CD4-positive, alpha-beta memory T cell (primary cell): ENCODE data around the gene MBD3. TPM values are rescaled to one million over a fixed set of nuclear protein-coding genes. Genes with fewer than 3 reads are reported as not detected.

Source experiments
- CTCF ChIA-PET: fragments of 350-600 bp; sonication (Branson Sonifier 250); formaldehyde crosslinking; loops from one replicate; lab custom pipeline; 2021; ENCODE audit warnings: inconsistent platforms; ENCODE audit not compliant: partially characterized antibody; lab: Charles Lee
- POLR2A ChIA-PET: fragments of 350-600 bp; sonication (Branson Sonifier 250); formaldehyde crosslinking; loops from one replicate; lab custom pipeline; 2021; ENCODE audit not compliant: partially characterized antibody; lab: Charles Lee
- DNase-seq, 5 donors: peaks; one replicate each; pipeline versions ENCODE4 v3.0.0 to v3.0.0-alpha.2; 2020 to 2022; ENCODE audit warnings: mixed read lengths in 1 of 5
- H3K27ac ChIP-seq: one replicate; pipeline ENCODE4 v1.7.0; 2013; ENCODE audit warnings: low read depth, low read length
- H3K27me3 ChIP-seq: 2 replicates; pipeline ENCODE4 v1.7.0; 2013; ENCODE audit warnings: mild to moderate bottlenecking, low read length, moderate library complexity; ENCODE audit not compliant: insufficient read depth
- H3K36me3 ChIP-seq: 2 replicates; pipeline ENCODE4 v1.7.0; 2013; ENCODE audit warnings: mild to moderate bottlenecking, low read length, moderate library complexity; ENCODE audit not compliant: insufficient read depth
- H3K4me1 ChIP-seq: 2 replicates; pipeline ENCODE4 v1.7.0; 2013; ENCODE audit warnings: mild to moderate bottlenecking, low read length, moderate library complexity; ENCODE audit not compliant: insufficient read depth
- H3K4me3 ChIP-seq, 2 donors: one replicate each; pipeline ENCODE4 v1.7.0; 2013; ENCODE audit warnings: low read length in 2 of 2, mild to moderate bottlenecking in 1 of 2
- H3K9me3 ChIP-seq, 2 donors: one replicate each; pipeline ENCODE4 v1.7.0; 2013; ENCODE audit warnings: low read length in 2 of 2, control low read depth in 1 of 2; ENCODE audit not compliant: control insufficient read depth in 1 of 2
- H3K27ac Mint-ChIP-seq, 7 donors: one replicate each; pipeline ENCODE4 v1.8.0; 2020 to 2021; ENCODE audit warnings: mixed read lengths in 7 of 7, mild to moderate bottlenecking in 6 of 7, inconsistent platforms in 3 of 7, moderate library complexity in 3 of 7
- H3K27me3 Mint-ChIP-seq, 2 donors: one replicate each; pipeline ENCODE4 v1.8.0; 2020 to 2021; ENCODE audit warnings: mixed read lengths in 2 of 2
- H3K36me3 Mint-ChIP-seq, 2 donors: one replicate each; pipeline ENCODE4 v1.8.0; 2020 to 2021; ENCODE audit warnings: mixed read lengths in 2 of 2, inconsistent platforms in 1 of 2, mild to moderate bottlenecking in 1 of 2
- H3K4me1 Mint-ChIP-seq, 4 donors: one replicate each; pipeline ENCODE4 v1.8.0; 2020 to 2021; ENCODE audit warnings: mixed read lengths in 4 of 4, mild to moderate bottlenecking in 1 of 4
- H3K4me3 Mint-ChIP-seq, 8 donors: one replicate each; pipeline ENCODE4 v1.8.0; 2020 to 2021; ENCODE audit warnings: mixed read lengths in 8 of 8, mild to moderate bottlenecking in 7 of 8, moderate library complexity in 6 of 8, inconsistent platforms in 3 of 8
- H3K9me3 Mint-ChIP-seq, 8 donors: one replicate each; pipeline ENCODE4 v1.8.0; 2020 to 2021; ENCODE audit warnings: mixed read lengths in 8 of 8, mild to moderate bottlenecking in 5 of 8, inconsistent platforms in 3 of 8, moderate library complexity in 1 of 8
- intact Hi-C: fragments of 100-400 bp; cut with micrococcal nuclease; formaldehyde crosslinking; loops from one replicate; pipeline ENCODE4 v1.15.1; 2023
- polyA plus RNA-seq, 2 donors: library from polyadenylated mRNA; unstranded; fragments of 300-500 nt; fragmentation: Illumina TruSeq; gene quantifications; one replicate each; pipeline ENCODE4 v1.2.3, GENCODE V29; 2021
- total RNA-seq, 2 experiments: library from RNA; stranded (reverse); gene quantifications; one replicate each; pipeline ENCODE4 v1.2.3, GENCODE V29; 2021

MBD3 gene
- total and polyA plus RNA-seq, 4 experiments from 2014 or later, result 3.9 to 62.8 (median 34.6) TPM

GRCh38 chr19:1608359-1609102, 15.9 kb upstream of the MBD3 start:
- POLR2A ChIA-PET, result interaction anchor here (0.6 to 9.8 kb wide), 4 partner anchors 16 to 64 kb away, joined by 4 to 115 read pairs (median 7); partner anchors contain the start of genes MBD3 and TCF3
- peak overlapping the region in 1 of 2 donors; percentile 63 for H3K4me3 ChIP-seq
- H3K9me3 Mint-ChIP-seq, result no peaks in the 10 kb centered on the region
- peaks cover 16% of the 10 kb centered on the region for H3K36me3 ChIP-seq
- H3K9me3 ChIP-seq, result no peaks in the 10 kb centered on the region
- peaks cover 18 to 70% (median 43%) of the 10 kb centered on the region in 4 donors for H3K4me1 Mint-ChIP-seq
- CTCF ChIA-PET, result interaction anchor here (1.0 to 2.1 kb wide), 2 partner anchors 43 to 60 kb away, joined by 3 to 7 read pairs; partner anchors contain the start of gene TCF3
- H3K27ac ChIP-seq, result peak overlapping the region; percentile 58
- H3K27me3 ChIP-seq, result no peaks in the 10 kb centered on the region
- H3K27me3 Mint-ChIP-seq, result no peaks in the 10 kb centered on the region
- peak; percentile 26 to 59 (median 38) for DNase-seq
- H3K36me3 Mint-ChIP-seq, result peaks cover 6 to 14% of the 10 kb centered on the region in 2 donors
- H3K4me3 Mint-ChIP-seq, result peak overlapping the region; percentile 83 to 91 (median 86)
- H3K4me1 ChIP-seq, result peaks cover 52% of the 10 kb centered on the region
- H3K27ac Mint-ChIP-seq, result peak overlapping the region; percentile 82 to 99 (median 92)
- intact Hi-C loops, result no loop called here

GRCh38 chr19:1606138-1606651, 13.5 kb upstream of the MBD3 start:
- peaks cover 3 to 17% of the 10 kb centered on the region in 2 donors for H3K36me3 Mint-ChIP-seq
- Histone ChIP-seq H3K27me3 (no peaks in the 10 kb centered on the region), H3K4me1 (peaks cover 58% of the 10 kb centered on the region), H3K27ac (peak overlapping the region; percentile 94), H3K9me3 (no peaks in the 10 kb centered on the region), H3K36me3 (peaks cover under 1% of the 10 kb centered on the region), H3K4me3 (peak overlapping the region; percentile 80 to 85)
- POLR2A ChIA-PET, result interaction anchor here (1.0 to 9.8 kb wide), 9 partner anchors 11 to 1234 kb away, joined by 3 to 115 read pairs (median 5); partner anchors contain the start of genes MBD3 and TCF3
- peak overlapping the region; percentile 94 to 99 (median 96) for H3K4me3 Mint-ChIP-seq
- H3K27ac Mint-ChIP-seq, result peak overlapping the region; percentile 98 to 100 (median 99)
- peaks cover 22 to 77% (median 52%) of the 10 kb centered on the region in 4 donors for H3K4me1 Mint-ChIP-seq
- H3K27me3 Mint-ChIP-seq, result no peaks in the 10 kb centered on the region
- CTCF ChIA-PET, result interaction anchor here (1.0 to 2.9 kb wide), 8 partner anchors 13 to 220 kb away, joined by 3 to 25 read pairs (median 6); partner anchors contain the start of genes MBD3 and TCF3
- intact Hi-C loops, result loop anchor here (1.0 to 2.0 kb wide), 3 partner anchors 66 to 199 kb away; partner anchors contain the start of gene DAZAP1
- no peaks in the 10 kb centered on the region for H3K9me3 Mint-ChIP-seq
- DNase-seq, result no peak

GRCh38 chr19:1605236-1606137, 12.8 kb upstream of the MBD3 start, which contains the start of gene UQCR11:
TSS of gene UQCR11 (minus strand) at chr19:1605462. CDS start at chr19:1605409, 53 bp downstream.
- H3K27me3 ChIP-seq, result no peaks in the 10 kb centered on the region
- H3K9me3 ChIP-seq, result no peaks in the 10 kb centered on the region
- ChIA-PET CTCF (interaction anchor here (1.0 to 2.9 kb wide), 8 partner anchors 12 to 221 kb away, joined by 3 to 25 read pairs (median 5); partner anchors contain the start of genes MBD3 and TCF3), POLR2A (interaction anchor here (1.0 to 9.8 kb wide), 9 partner anchors 10 to 1235 kb away, joined by 3 to 115 read pairs (median 5); partner anchors contain the start of genes MBD3 and TCF3)
- peak within 1 kb of the TSS; percentile 98 to 100 (median 99) for H3K27ac Mint-ChIP-seq
- H3K4me3 ChIP-seq, result peak within 1 kb of the TSS; percentile 80 to 85
- intact Hi-C loops, result loop anchor here (1.0 to 2.0 kb wide), 8 partner anchors 13 to 326 kb away; partner anchors contain the start of genes ATP8B3, DAZAP1, MBD3 and MEX3D
- no peaks in the 10 kb centered on the region for H3K36me3 ChIP-seq
- peaks cover 3 to 16% of the 10 kb centered on the region in 2 donors for H3K36me3 Mint-ChIP-seq
- peaks cover 56% of the 10 kb centered on the region for H3K4me1 ChIP-seq
- no peaks in the 10 kb centered on the region for H3K9me3 Mint-ChIP-seq
- peak within 1 kb of the TSS; percentile 94 for H3K27ac ChIP-seq
- H3K4me3 Mint-ChIP-seq, result peak within 1 kb of the TSS; percentile 94 to 99 (median 96)
- peak; percentile 87 to 95 (median 91) for DNase-seq
- H3K27me3 Mint-ChIP-seq, result no peaks in the 10 kb centered on the region
- H3K4me1 Mint-ChIP-seq, result peaks cover 20 to 70% (median 47%) of the 10 kb centered on the region in 4 donors

GRCh38 chr19:1602091-1602707, 9.5 kb upstream of the MBD3 start:
- ChIA-PET CTCF (interaction anchor here (1.3 to 1.4 kb wide), 2 partner anchors 49 to 70 kb away, joined by 3 read pairs; no protein-coding TSS in a partner anchor), POLR2A (interaction anchor here (2.0 kb wide), 1 partner anchor 9 kb away, joined by 10 read pairs; the partner anchor contains the start of gene MBD3)
- Mint-ChIP-seq H3K27ac (peak overlapping the region in 2 of 7 donors; percentile 52 to 87), H3K36me3 (peaks cover 10 to 26% of the 10 kb centered on the region in 2 donors), H3K4me3 (peak overlapping the region in 1 of 8 donors; percentile 17), H3K4me1 (peaks cover 10 to 46% (median 31%) of the 10 kb centered on the region in 4 donors), H3K9me3 (no peaks in the 10 kb centered on the region), H3K27me3 (no peaks in the 10 kb centered on the region)
- DNase-seq, result no peak
- Histone ChIP-seq H3K27ac (no peak overlapping the region), H3K4me1 (peaks cover 32% of the 10 kb centered on the region), H3K27me3 (no peaks in the 10 kb centered on the region), H3K4me3 (no peak overlapping the region), H3K9me3 (no peaks in the 10 kb centered on the region), H3K36me3 (peaks cover 16% of the 10 kb centered on the region)
- intact Hi-C loops, result no loop called here

GRCh38 chr19:1601613-1602064, 9.0 kb upstream of the MBD3 start:
- H3K4me1 ChIP-seq, result peaks cover 30% of the 10 kb centered on the region
- Mint-ChIP-seq H3K4me3 (no peak overlapping the region), H3K4me1 (peaks cover 7 to 41% (median 27%) of the 10 kb centered on the region in 4 donors), H3K27me3 (no peaks in the 10 kb centered on the region), H3K27ac (peak overlapping the region in 2 of 7 donors; percentile 18 to 38), H3K9me3 (no peaks in the 10 kb centered on the region), H3K36me3 (peaks cover 11 to 27% of the 10 kb centered on the region in 2 donors)
- H3K9me3 ChIP-seq, result no peaks in the 10 kb centered on the region
- intact Hi-C loops, result no loop called here
- no peaks in the 10 kb centered on the region for H3K27me3 ChIP-seq
- ChIA-PET CTCF (interaction anchor here (1.3 to 1.4 kb wide), 2 partner anchors 49 to 71 kb away, joined by 3 read pairs; no protein-coding TSS in a partner anchor), POLR2A (interaction anchor here (2.0 kb wide), 1 partner anchor 8 kb away, joined by 10 read pairs; the partner anchor contains the start of gene MBD3)
- no peak for DNase-seq
- H3K27ac ChIP-seq, result no peak overlapping the region
- no peak overlapping the region for H3K4me3 ChIP-seq
- peaks cover 18% of the 10 kb centered on the region for H3K36me3 ChIP-seq

GRCh38 chr19:1599460-1599846, 6.8 kb upstream of the MBD3 start:
- H3K27ac ChIP-seq, result no peak overlapping the region
- DNase-seq, result no peak
- no peaks in the 10 kb centered on the region for H3K9me3 Mint-ChIP-seq
- H3K27ac Mint-ChIP-seq, result no peak overlapping the region
- no peak overlapping the region for H3K4me3 Mint-ChIP-seq
- ChIA-PET POLR2A (no interaction called here), CTCF (no interaction called here)
- no peaks in the 10 kb centered on the region for H3K9me3 ChIP-seq
- intact Hi-C loops, result no loop called here
- H3K27me3 Mint-ChIP-seq, result no peaks in the 10 kb centered on the region
- H3K4me3 ChIP-seq, result no peak overlapping the region
- no peaks in the 10 kb centered on the region for H3K27me3 ChIP-seq
- peaks cover 19% of the 10 kb centered on the region for H3K4me1 ChIP-seq
- H3K36me3 ChIP-seq, result peaks cover 18% of the 10 kb centered on the region
- peaks cover 11 to 23% of the 10 kb centered on the region in 2 donors for H3K36me3 Mint-ChIP-seq
- H3K4me1 Mint-ChIP-seq, result peaks cover 4 to 25% (median 15%) of the 10 kb centered on the region in 4 donors
